Activated CD8-positive, alpha-beta T cell treated with anti-CD3 and anti-CD28 coated beads for 36 hours (primary cell): ENCODE measurements around the gene ZNF385B. TPM values are rescaled to one million over a fixed set of nuclear protein-coding genes. Genes with fewer than 3 reads are reported as not detected.

Experiments used
- ATAC-seq: fragments of 200-7000 bp; cut with Tn5 transposase; one replicate; pipeline ENCODE4 v1.10.0; 2021; ENCODE audit warnings: mild to moderate bottlenecking, moderate library complexity
- CTCF ChIA-PET: fragments of 350-600 bp; sonication (Branson Sonifier 250); formaldehyde crosslinking; loops from one replicate; lab custom pipeline; 2021; ENCODE audit warnings: antibody characterized with exemption; lab: Charles Lee
- POLR2A ChIA-PET: fragments of 350-600 bp; sonication (Branson Sonifier 250); formaldehyde crosslinking; loops from one replicate; lab custom pipeline; 2021; ENCODE audit warnings: antibody characterized with exemption; lab: Charles Lee
- DNase-seq: peaks from one replicate; pipeline ENCODE4 v3.0.0-alpha.2; 2020
- H3K27ac Mint-ChIP-seq: one replicate; pipeline ENCODE4 v1.8.0; 2021; ENCODE audit warnings: mild to moderate bottlenecking, mixed read lengths
- H3K27me3 Mint-ChIP-seq: one replicate; pipeline ENCODE4 v1.8.0; 2021; ENCODE audit warnings: mixed read lengths
- H3K36me3 Mint-ChIP-seq: one replicate; pipeline ENCODE4 v1.8.0; 2021; ENCODE audit warnings: low read depth, mixed read lengths
- H3K4me1 Mint-ChIP-seq: one replicate; pipeline ENCODE4 v1.8.0; 2021; ENCODE audit warnings: low read depth, mixed read lengths
- H3K4me3 Mint-ChIP-seq: one replicate; pipeline ENCODE4 v1.8.0; 2021; ENCODE audit warnings: mild to moderate bottlenecking, moderate library complexity, mixed read lengths
- H3K9me3 Mint-ChIP-seq: one replicate; pipeline ENCODE4 v1.8.0; 2021; ENCODE audit warnings: mixed read lengths
- CTCF ChIP-seq: fragments of 200-600 bp; IDR thresholded peaks from one replicate; pipeline ENCODE4 v1.8.0; 2022; ENCODE audit warnings: antibody characterized with exemption, mild to moderate bottlenecking
- intact Hi-C: fragments of 100-400 bp; cut with micrococcal nuclease; formaldehyde crosslinking; loops from one replicate; pipeline ENCODE4 v1.10.0; 2022
- total RNA-seq, 2 experiments: library from RNA; stranded (reverse); gene quantifications; one replicate each; pipeline ENCODE4 v1.2.3, GENCODE V29; 2021

Gene ZNF385B
- total RNA-seq, 2 experiments from 2014 or later, result not detected

- ATAC-seq (no peak), DNase-seq (no peak)
- no peak overlapping the region for H3K27ac Mint-ChIP-seq
- TF ChIP-seq CTCF, result no peak
- POLR2A ChIA-PET, result no interaction called here
- H3K9me3 Mint-ChIP-seq, result no peaks in the 10 kb centered on the region
- no peaks in the 10 kb centered on the region for H3K27me3 Mint-ChIP-seq
- CTCF ChIA-PET, result no interaction called here
- H3K36me3 Mint-ChIP-seq, result no peaks in the 10 kb centered on the region
- no peak overlapping the region for H3K4me3 Mint-ChIP-seq
- intact Hi-C loops, result no loop called here
- H3K4me1 Mint-ChIP-seq, result no peaks in the 10 kb centered on the region
Measured at GRCh38 chr2:179560257-179560735, 301.1 kb downstream of the ZNF385B start.

GRCh38 chr2:179559108-179559806 lies 302.2 kb downstream of the ZNF385B start:
- Mint-ChIP-seq H3K4me1 (no peaks in the 10 kb centered on the region), H3K9me3 (no peaks in the 10 kb centered on the region), H3K4me3 (no peak overlapping the region), H3K27ac (no peak overlapping the region), H3K27me3 (no peaks in the 10 kb centered on the region), H3K36me3 (no peaks in the 10 kb centered on the region)
- no peak for TF ChIP-seq CTCF
- ATAC-seq, result no peak
- no peak for DNase-seq
- ChIA-PET POLR2A (no interaction called here), CTCF (no interaction called here)
- intact Hi-C loops, result no loop called here

GRCh38 chr2:179558010-179558934 lies 303.1 kb downstream of the ZNF385B start:
- Mint-ChIP-seq H3K4me1 (no peaks in the 10 kb centered on the region), H3K4me3 (no peak overlapping the region), H3K9me3 (no peaks in the 10 kb centered on the region), H3K36me3 (no peaks in the 10 kb centered on the region), H3K27me3 (no peaks in the 10 kb centered on the region), H3K27ac (no peak overlapping the region)
- TF ChIP-seq CTCF, result no peak
- intact Hi-C loops, result no loop called here
- POLR2A ChIA-PET, result no interaction called here
- CTCF ChIA-PET, result no interaction called here
- DNase-seq (no peak), ATAC-seq (no peak)

GRCh38 chr2:179556425-179556824 lies 305.0 kb downstream of the ZNF385B start:
- ATAC-seq (no peak), DNase-seq (no peak)
- CTCF ChIA-PET, result no interaction called here
- no peak for TF ChIP-seq CTCF
- intact Hi-C loops, result no loop called here
- Mint-ChIP-seq H3K9me3 (no peaks in the 10 kb centered on the region), H3K4me3 (no peak overlapping the region), H3K27me3 (no peaks in the 10 kb centered on the region), H3K4me1 (no peaks in the 10 kb centered on the region), H3K27ac (no peak overlapping the region), H3K36me3 (no peaks in the 10 kb centered on the region)
- POLR2A ChIA-PET, result interaction anchor here (0.7 to 1.3 kb wide), 2 partner anchors 10 to 991 kb away, joined by 3 read pairs; no protein-coding TSS in a partner anchor
